ENCODE measurements around the gene ITGB2.

The ITGB2 gene

DNA sequence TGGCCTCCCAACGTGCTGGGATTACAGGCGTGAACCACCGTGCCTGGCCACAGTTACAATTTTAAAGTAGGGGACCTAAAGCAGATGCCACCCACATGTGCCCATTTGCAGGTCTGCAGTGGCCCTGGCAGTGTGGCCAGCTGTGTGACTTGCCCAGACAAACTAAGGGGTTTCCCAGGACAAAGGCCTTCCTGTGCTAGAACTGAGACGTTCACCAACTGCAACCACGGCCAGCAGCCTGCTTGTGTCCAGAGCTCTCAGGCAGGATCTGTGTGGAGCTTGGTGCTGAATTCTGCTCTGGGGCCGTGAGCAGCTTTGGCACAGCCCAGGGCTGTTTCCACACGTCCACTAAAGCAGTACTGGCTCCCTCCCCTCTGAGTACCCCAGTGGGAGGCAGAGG, 36.6 kb downstream of the ITGB2 start:
- H3F3A ChIP-seq (ENCODE audit: insufficient read depth, low read length) = no peaks in the 10 kb centered on the region
- no peak overlapping the region for H2AFZ ChIP-seq (ENCODE audit: low read length)
- TF ChIP-seq CTCF (IDR thresholded peaks at IDR 0.05; ENCODE audit: low read length) (no peak), EZH2 (IDR thresholded peaks at IDR 0.05; ENCODE audit: borderline replicate concordance, low read length) (no peak)
- H3K4me1 ChIP-seq (ENCODE audit: insufficient read depth, low read length, severe bottlenecking) = peaks cover 12% of the 10 kb centered on the region
- H3K9me2 ChIP-seq (ENCODE audit: low read depth, low read length) = no peaks in the 10 kb centered on the region
- H4K20me1 ChIP-seq (ENCODE audit: insufficient read depth, low read length) = no peaks in the 10 kb centered on the region
- no peaks in the 10 kb centered on the region for H3K27me3 ChIP-seq (ENCODE audit: insufficient read depth, low read length)
- no peaks in the 10 kb centered on the region for H3K9me3 ChIP-seq (ENCODE audit: low read length)
- H3K4me3 ChIP-seq (ENCODE audit: low read depth, low read length, poor library complexity, severe bottlenecking) = no peak overlapping the region
- no peaks in the 10 kb centered on the region for H3K79me2 ChIP-seq (ENCODE audit: insufficient read depth, low read length)
- no peak overlapping the region for H3K9ac ChIP-seq (ENCODE audit: low read length)
- no peak overlapping the region for H3K27ac ChIP-seq (ENCODE audit: low read depth, low read length, poor library complexity, severe bottlenecking)
- no peak overlapping the region for H3K4me2 ChIP-seq (ENCODE audit: low read length)
- no peaks in the 10 kb centered on the region for H3K36me3 ChIP-seq (ENCODE audit: insufficient read depth, low read length)

- Histone ChIP-seq H3K4me3 (ENCODE audit: low read depth, low read length, poor library complexity, severe bottlenecking) (no peak overlapping the region), H4K20me1 (ENCODE audit: insufficient read depth, low read length) (no peaks in the 10 kb centered on the region), H3F3A (ENCODE audit: insufficient read depth, low read length) (no peaks in the 10 kb centered on the region), H3K9ac (ENCODE audit: low read length) (no peak overlapping the region), H3K9me2 (ENCODE audit: low read depth, low read length) (no peaks in the 10 kb centered on the region), H3K79me2 (ENCODE audit: insufficient read depth, low read length) (no peaks in the 10 kb centered on the region), H3K4me1 (ENCODE audit: insufficient read depth, low read length, severe bottlenecking) (peaks cover 12% of the 10 kb centered on the region), H3K36me3 (ENCODE audit: insufficient read depth, low read length) (no peaks in the 10 kb centered on the region), H3K4me2 (ENCODE audit: low read length) (no peak overlapping the region), H3K27ac (ENCODE audit: low read depth, low read length, poor library complexity, severe bottlenecking) (no peak overlapping the region), H3K27me3 (ENCODE audit: insufficient read depth, low read length) (no peaks in the 10 kb centered on the region), H3K9me3 (ENCODE audit: low read length) (no peaks in the 10 kb centered on the region), H2AFZ (ENCODE audit: low read length) (no peak overlapping the region)
- TF ChIP-seq EZH2 (IDR thresholded peaks at IDR 0.05; ENCODE audit: borderline replicate concordance, low read length) = no peak
- no peak for TF ChIP-seq CTCF (IDR thresholded peaks at IDR 0.05; ENCODE audit: low read length)
Observed at GRCh38 chr21:44883250-44883649, 37.4 kb downstream of the ITGB2 start.

DNA sequence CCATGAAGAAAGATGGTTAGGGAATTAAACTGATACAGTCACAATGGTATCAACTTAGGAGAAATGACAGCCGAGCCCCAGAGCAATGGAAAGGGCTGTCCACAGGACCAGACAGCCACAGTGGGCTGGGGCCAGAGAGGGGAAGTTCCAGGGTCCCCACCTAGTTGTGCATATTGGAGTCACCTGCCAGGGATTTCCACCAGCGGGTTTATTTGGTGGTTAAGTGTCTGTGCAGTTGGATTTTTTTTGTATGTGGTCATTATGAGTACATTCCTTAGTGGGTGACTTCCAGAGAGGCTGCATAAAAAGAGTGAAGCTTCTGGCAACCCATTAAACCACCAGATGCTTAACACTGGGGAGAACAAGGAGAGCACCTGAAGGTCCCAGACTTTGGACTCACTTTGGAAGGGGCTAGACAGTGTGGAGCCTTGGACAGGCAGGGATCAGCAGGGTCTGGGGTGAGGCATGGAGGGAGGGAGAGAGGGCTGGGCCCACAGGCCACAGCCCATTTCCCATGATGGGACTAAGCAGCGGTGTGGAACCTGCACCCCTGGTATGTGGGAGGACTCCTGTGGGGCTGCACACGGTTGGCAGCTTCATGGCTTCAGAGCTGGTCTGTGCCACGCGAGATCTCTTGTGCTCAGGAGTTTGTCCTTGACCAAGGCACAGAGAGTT, 39.4 kb downstream of the ITGB2 start:
- H3K9me3 ChIP-seq (ENCODE audit: low read length) = no peaks in the 10 kb centered on the region
- H3F3A ChIP-seq (ENCODE audit: insufficient read depth, low read length) = no peaks in the 10 kb centered on the region
- no peaks in the 10 kb centered on the region for H4K20me1 ChIP-seq (ENCODE audit: insufficient read depth, low read length)
- no peak overlapping the region for H2AFZ ChIP-seq (ENCODE audit: low read length)
- no peaks in the 10 kb centered on the region for H3K36me3 ChIP-seq (ENCODE audit: insufficient read depth, low read length)
- no peaks in the 10 kb centered on the region for H3K79me2 ChIP-seq (ENCODE audit: insufficient read depth, low read length)
- no peaks in the 10 kb centered on the region for H3K27me3 ChIP-seq (ENCODE audit: insufficient read depth, low read length)
- no peak overlapping the region for H3K27ac ChIP-seq (ENCODE audit: low read depth, low read length, poor library complexity, severe bottlenecking)
- peaks cover 12% of the 10 kb centered on the region for H3K4me1 ChIP-seq (ENCODE audit: insufficient read depth, low read length, severe bottlenecking)
- H3K4me3 ChIP-seq (ENCODE audit: low read depth, low read length, poor library complexity, severe bottlenecking) = no peak overlapping the region
- TF ChIP-seq EZH2 (IDR thresholded peaks at IDR 0.05; ENCODE audit: borderline replicate concordance, low read length) (no peak), CTCF (IDR thresholded peaks at IDR 0.05; ENCODE audit: low read length) (no peak)
- H3K4me2 ChIP-seq (ENCODE audit: low read length) = no peak overlapping the region
- no peak overlapping the region for H3K9ac ChIP-seq (ENCODE audit: low read length)
- H3K9me2 ChIP-seq (ENCODE audit: low read depth, low read length) = no peaks in the 10 kb centered on the region

Data from OCI-LY1 (cell line).